MM.1S (cell line): Measurements from ENCODE around the gene TPRN.

ENCODE experiments used
- DNase-seq: peaks from one replicate; pipeline ENCODE4 v3.0.0-alpha.2; 2015
- H2AFZ ChIP-seq: fragments of 300-600 bp; sonication (generic); 2 replicates; pipeline ENCODE4 v1.6.0; 2016; ENCODE audit warnings: antibody characterized with exemption, low read length
- H3F3A ChIP-seq: fragments of 300-600 bp; sonication (generic); 2 replicates; pipeline ENCODE4 v1.6.1; 2016; ENCODE audit warnings: mild to moderate bottlenecking, antibody characterized with exemption, low read length, moderate library complexity, mixed read lengths; ENCODE audit not compliant: insufficient read depth
- H3K27ac ChIP-seq: fragments of 300-600 bp; sonication (generic); 2 replicates; pipeline ENCODE4 v1.5.1; 2016; ENCODE audit warnings: mild to moderate bottlenecking, low read length
- H3K27me3 ChIP-seq: fragments of 300-600 bp; sonication (generic); replicated peaks from 2 replicates; pipeline ENCODE4 v1.6.0; 2016; ENCODE audit warnings: low read length; ENCODE audit not compliant: insufficient read depth
- H3K36me3 ChIP-seq: fragments of 300-600 bp; sonication (generic); replicated peaks from 2 replicates; pipeline ENCODE4 v1.6.1; 2016; ENCODE audit warnings: mild to moderate bottlenecking, low read length, mixed read lengths; ENCODE audit not compliant: insufficient read depth
- H3K4me1 ChIP-seq: fragments of 300-600 bp; sonication (generic); 2 replicates; pipeline ENCODE4 v1.6.1; 2016; ENCODE audit warnings: low read length, mixed read lengths
- H3K4me2 ChIP-seq: fragments of 300-600 bp; sonication (generic); 2 replicates; pipeline ENCODE4 v1.6.0; 2016; ENCODE audit warnings: low read depth, low read length
- H3K4me3 ChIP-seq: fragments of 300-600 bp; sonication (generic); 2 replicates; pipeline ENCODE4 v1.5.1; 2016; ENCODE audit warnings: low read length, mixed read lengths
- H3K79me2 ChIP-seq: fragments of 300-600 bp; sonication (generic); 2 replicates; pipeline ENCODE4 v1.6.1; 2016; ENCODE audit warnings: mixed run types, low read length, mixed read lengths
- H3K9ac ChIP-seq: fragments of 300-600 bp; sonication (generic); 2 replicates; pipeline ENCODE4 v1.6.1; 2016; ENCODE audit warnings: low read length, mixed read lengths
- H3K9me2 ChIP-seq: fragments of 300-600 bp; sonication (generic); replicated peaks from 2 replicates; pipeline ENCODE4 v1.6.1; 2016; ENCODE audit warnings: mild to moderate bottlenecking, low read length, mixed read lengths; ENCODE audit not compliant: insufficient read depth
- H3K9me3 ChIP-seq: fragments of 300-600 bp; sonication (generic); replicated peaks from 2 replicates; pipeline ENCODE4 v1.6.1; 2016; ENCODE audit warnings: mild to moderate bottlenecking, low read length, mixed read lengths; ENCODE audit not compliant: insufficient read depth
- H4K20me1 ChIP-seq: fragments of 300-600 bp; sonication (generic); 2 replicates; pipeline ENCODE4 v1.6.1; 2016; ENCODE audit warnings: mild to moderate bottlenecking, low read length, moderate library complexity, mixed read lengths; ENCODE audit not compliant: insufficient read depth
- CTCF ChIP-seq: fragments of 300-600 bp; sonication (generic); IDR thresholded peaks from 2 replicates; pipeline ENCODE4 v1.5.1; 2016; ENCODE audit warnings: antibody characterized with exemption, low read length, mixed read lengths
- EZH2 ChIP-seq: fragments of 300-600 bp; sonication (generic); optimal IDR thresholded peaks from 2 replicates; pipeline ENCODE3; 2017; ENCODE audit warnings: low read depth, mild to moderate bottlenecking, antibody characterized with exemption, low read length, mixed read lengths
- EZH2phosphoT487 ChIP-seq: fragments of 300-600 bp; sonication (generic); IDR thresholded peaks from 2 replicates; pipeline ENCODE4 v1.6.1; 2018; ENCODE audit warnings: antibody characterized with exemption, low read length

Gene TPRN

DNA sequence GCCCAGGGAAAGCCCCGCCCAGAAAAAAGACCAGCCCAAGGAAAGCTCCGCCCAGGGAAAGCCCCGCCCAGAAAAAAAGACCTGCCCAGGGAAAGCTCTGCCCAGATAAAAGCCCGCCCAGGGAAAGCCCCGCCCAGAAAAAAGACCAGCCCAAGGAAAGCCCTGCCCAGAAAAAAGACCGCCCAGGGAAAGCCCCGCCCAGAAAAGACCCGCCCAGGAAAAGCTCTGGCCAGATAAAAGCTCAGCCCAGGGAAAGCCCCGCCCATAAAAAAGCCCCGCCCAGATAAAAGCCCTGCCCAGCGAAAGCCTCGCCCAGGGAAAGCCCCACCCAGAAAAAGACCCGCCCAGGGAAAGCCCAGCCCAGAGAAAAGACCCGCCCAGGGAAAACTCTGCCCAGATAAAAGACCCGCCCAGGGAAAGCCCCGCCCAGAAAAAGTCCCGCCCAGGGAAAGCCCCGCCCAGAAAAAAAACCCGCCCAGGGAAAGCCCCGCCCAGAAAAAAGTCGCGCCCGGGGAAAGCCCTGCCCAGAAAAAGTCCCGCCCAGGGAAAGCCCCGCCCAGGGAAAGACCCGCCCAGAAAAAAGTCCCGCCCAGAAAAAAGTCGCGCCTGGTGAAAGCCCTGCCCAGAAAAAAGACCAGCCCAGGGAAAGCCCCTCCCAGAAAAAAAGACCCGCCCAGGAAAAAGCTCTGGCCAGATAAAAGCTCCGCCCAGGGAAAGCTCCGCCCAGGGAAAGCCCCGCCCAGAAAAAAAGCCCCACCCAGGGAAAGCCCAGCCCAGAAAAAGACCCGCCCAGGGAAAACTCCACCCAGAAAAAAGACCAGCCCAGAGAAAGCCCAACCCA lies 49.7 kb downstream of the TPRN start:
- peak; percentile 90 for DNase-seq
- no peaks in the 10 kb centered on the region for H3K9me3 ChIP-seq
- no peak for TF ChIP-seq EZH2phosphoT487
- TF ChIP-seq EZH2, result no peak
- no peak for TF ChIP-seq CTCF
- no peaks in the 10 kb centered on the region for H3K79me2 ChIP-seq
- H3K4me3 ChIP-seq, result no peak overlapping the region
- H3K36me3 ChIP-seq, result no peaks in the 10 kb centered on the region
- H3K27ac ChIP-seq, result no peak overlapping the region
- H4K20me1 ChIP-seq, result no peaks in the 10 kb centered on the region
- peaks cover 24% of the 10 kb centered on the region for H3K27me3 ChIP-seq
- no peaks in the 10 kb centered on the region for H3K9me2 ChIP-seq
- H3K4me1 ChIP-seq, result no peaks in the 10 kb centered on the region
- H3K4me2 ChIP-seq, result peak overlapping the region; percentile 52; the same call in 1 of the 2 replicates
- no peak overlapping the region for H3K9ac ChIP-seq
- peaks cover 13% of the 10 kb centered on the region; the same call in 1 of the 2 replicates for H3F3A ChIP-seq
- no peak overlapping the region for H2AFZ ChIP-seq

GRCh38 chr9:137149942-137150616 lies 50.5 kb downstream of the TPRN start:
- Histone ChIP-seq H3F3A (peaks cover 13% of the 10 kb centered on the region; the same call in 1 of the 2 replicates), H3K9me3 (no peaks in the 10 kb centered on the region), H3K9ac (no peak overlapping the region), H3K9me2 (no peaks in the 10 kb centered on the region), H3K27me3 (peaks cover 19% of the 10 kb centered on the region), H3K36me3 (no peaks in the 10 kb centered on the region), H2AFZ (peak overlapping the region; percentile 46; the same call in 1 of the 2 replicates), H3K4me2 (peak overlapping the region; percentile 54; the same call in 1 of the 2 replicates), H3K4me3 (0 out of 2 replicates have a peak overlapping the region, but pooled peaks have one; percentile 19), H3K79me2 (no peaks in the 10 kb centered on the region), H4K20me1 (no peaks in the 10 kb centered on the region), H3K27ac (no peak overlapping the region), H3K4me1 (no peaks in the 10 kb centered on the region)
- TF ChIP-seq CTCF (no peak), EZH2phosphoT487 (no peak), EZH2 (no peak)
- DNase-seq, result peak; percentile 23

DNA sequence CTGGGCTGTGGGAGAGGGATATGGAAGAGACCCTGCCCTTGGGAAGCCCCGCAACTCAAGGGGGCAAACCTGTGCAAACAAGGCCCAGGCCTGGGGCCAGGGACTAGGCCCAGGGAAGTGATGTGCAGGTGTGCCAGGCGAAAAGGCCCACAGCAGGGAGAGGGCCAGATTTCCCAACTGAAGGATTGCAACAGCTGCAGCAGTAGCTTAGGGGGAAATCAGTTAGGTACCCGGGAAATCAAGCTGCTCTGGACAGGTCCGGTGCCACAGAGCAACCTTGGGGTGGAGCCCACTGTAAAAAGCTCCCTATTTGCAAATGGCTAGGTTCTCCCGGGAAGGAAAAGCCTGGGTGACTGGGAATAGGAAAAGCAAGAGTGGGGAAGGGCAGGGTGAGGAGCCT lies 51.2 kb downstream of the TPRN start:
- H3K27ac ChIP-seq, result no peak overlapping the region
- H3K4me1 ChIP-seq, result no peaks in the 10 kb centered on the region
- H3F3A ChIP-seq, result peaks cover 13% of the 10 kb centered on the region; the same call in 1 of the 2 replicates
- no peak for TF ChIP-seq CTCF
- no peak for TF ChIP-seq EZH2phosphoT487
- no peak for TF ChIP-seq EZH2
- H4K20me1 ChIP-seq, result no peaks in the 10 kb centered on the region
- peak; percentile 3 for DNase-seq
- H2AFZ ChIP-seq, result no peak overlapping the region
- H3K4me2 ChIP-seq, result no peak overlapping the region
- no peak overlapping the region for H3K4me3 ChIP-seq
- H3K36me3 ChIP-seq, result no peaks in the 10 kb centered on the region
- no peaks in the 10 kb centered on the region for H3K79me2 ChIP-seq
- no peaks in the 10 kb centered on the region for H3K9me3 ChIP-seq
- no peak overlapping the region for H3K9ac ChIP-seq
- H3K9me2 ChIP-seq, result no peaks in the 10 kb centered on the region
- peaks cover 14% of the 10 kb centered on the region for H3K27me3 ChIP-seq
